Activated CD8-positive, alpha-beta T cell treated with anti-CD3 and anti-CD28 coated beads for 36 hours (primary cell): ENCODE results near the gene CTSF. TPM values are rescaled to one million over a fixed set of nuclear protein-coding genes. Genes with fewer than 3 reads are reported as not detected.

Experiments used
- ATAC-seq: fragments of 200-7000 bp; cut with Tn5 transposase; one replicate; pipeline ENCODE4 v1.10.0; 2021; ENCODE audit warnings: mild to moderate bottlenecking, moderate library complexity
- CTCF ChIA-PET: fragments of 350-600 bp; sonication (Branson Sonifier 250); formaldehyde crosslinking; loops from one replicate; lab custom pipeline; 2021; ENCODE audit warnings: antibody characterized with exemption; lab: Charles Lee
- POLR2A ChIA-PET: fragments of 350-600 bp; sonication (Branson Sonifier 250); formaldehyde crosslinking; loops from one replicate; lab custom pipeline; 2021; ENCODE audit warnings: antibody characterized with exemption; lab: Charles Lee
- DNase-seq: peaks from one replicate; pipeline ENCODE4 v3.0.0-alpha.2; 2020
- H3K27ac Mint-ChIP-seq: one replicate; pipeline ENCODE4 v1.8.0; 2021; ENCODE audit warnings: mild to moderate bottlenecking, mixed read lengths
- H3K27me3 Mint-ChIP-seq: one replicate; pipeline ENCODE4 v1.8.0; 2021; ENCODE audit warnings: mixed read lengths
- H3K36me3 Mint-ChIP-seq: one replicate; pipeline ENCODE4 v1.8.0; 2021; ENCODE audit warnings: low read depth, mixed read lengths
- H3K4me1 Mint-ChIP-seq: one replicate; pipeline ENCODE4 v1.8.0; 2021; ENCODE audit warnings: low read depth, mixed read lengths
- H3K4me3 Mint-ChIP-seq: one replicate; pipeline ENCODE4 v1.8.0; 2021; ENCODE audit warnings: mild to moderate bottlenecking, moderate library complexity, mixed read lengths
- H3K9me3 Mint-ChIP-seq: one replicate; pipeline ENCODE4 v1.8.0; 2021; ENCODE audit warnings: mixed read lengths
- CTCF ChIP-seq: fragments of 200-600 bp; IDR thresholded peaks from one replicate; pipeline ENCODE4 v1.8.0; 2022; ENCODE audit warnings: antibody characterized with exemption, mild to moderate bottlenecking
- intact Hi-C: fragments of 100-400 bp; cut with micrococcal nuclease; formaldehyde crosslinking; loops from one replicate; pipeline ENCODE4 v1.10.0; 2022
- total RNA-seq, 2 experiments: library from RNA; stranded (reverse); gene quantifications; one replicate each; pipeline ENCODE4 v1.2.3, GENCODE V29; 2021

The CTSF gene
- total RNA-seq, 2 experiments from 2014 or later: 0.68 to 1.3 TPM

GRCh38 chr11:66563832-66564231, 4.6 kb downstream of the CTSF start:
- Mint-ChIP-seq H3K4me3 (no peak overlapping the region), H3K36me3 (no peaks in the 10 kb centered on the region), H3K27me3 (peaks cover under 1% of the 10 kb centered on the region), H3K27ac (no peak overlapping the region), H3K9me3 (no peaks in the 10 kb centered on the region), H3K4me1 (peaks cover 3% of the 10 kb centered on the region)
- no peak for ATAC-seq
- ChIA-PET POLR2A (interaction anchor here (1.7 to 1.9 kb wide), 2 partner anchors 14 to 30 kb away, joined by 4 to 6 read pairs; no protein-coding TSS in a partner anchor), CTCF (interaction anchor here (1.4 to 1.8 kb wide), 3 partner anchors 16 to 131 kb away, joined by 3 to 6 read pairs (median 4); partner anchors contain the start of gene RBM4B)
- intact Hi-C loops: no loop called here
- TF ChIP-seq CTCF: no peak
- DNase-seq: no peak

DNA sequence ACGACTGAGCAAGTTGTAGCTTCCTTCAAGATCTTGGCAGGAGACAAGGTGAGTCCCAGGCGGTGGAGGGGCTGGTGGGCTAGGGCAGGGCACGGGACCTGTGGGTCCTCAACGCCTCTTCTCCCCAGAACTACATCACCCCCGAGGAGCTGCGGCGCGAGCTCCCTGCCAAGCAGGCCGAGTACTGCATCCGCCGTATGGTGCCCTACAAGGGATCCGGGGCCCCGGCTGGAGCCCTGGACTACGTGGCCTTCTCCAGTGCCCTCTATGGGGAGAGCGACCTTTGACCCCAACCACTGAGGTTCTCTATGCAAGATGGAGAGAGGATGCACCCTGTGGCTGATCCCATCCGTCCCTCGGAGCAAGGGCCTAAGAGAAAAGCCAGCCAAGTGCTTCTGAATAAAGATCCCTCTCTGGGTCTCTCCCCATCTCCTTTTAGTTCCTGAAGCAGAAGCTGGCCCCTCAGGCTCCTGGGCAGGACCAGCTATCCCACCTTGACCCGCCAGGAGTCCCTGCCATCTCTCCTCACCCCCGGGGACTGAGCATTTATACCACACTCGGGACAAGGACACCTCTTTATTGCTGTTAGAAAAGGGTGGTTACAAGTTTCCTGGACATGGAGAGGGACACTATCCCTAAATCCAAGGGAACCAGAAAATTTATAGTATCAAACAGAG, 5.4 kb downstream of the CTSF start:
- no peaks in the 10 kb centered on the region for H3K36me3 Mint-ChIP-seq
- H3K27me3 Mint-ChIP-seq: peaks cover 7% of the 10 kb centered on the region
- TF ChIP-seq CTCF: no peak
- ChIA-PET CTCF (interaction anchor here (1.1 to 1.8 kb wide), 4 partner anchors 16 to 132 kb away, joined by 3 to 7 read pairs (median 4); partner anchors contain the start of genes ACTN3 and RBM4B), POLR2A (interaction anchor here (0.6 to 1.9 kb wide), 6 partner anchors 13 to 705 kb away, joined by 3 to 6 read pairs (median 4); partner anchors contain the start of gene RBM4B)
- H3K27ac Mint-ChIP-seq: no peak overlapping the region
- H3K9me3 Mint-ChIP-seq: no peaks in the 10 kb centered on the region
- peaks cover 4% of the 10 kb centered on the region for H3K4me1 Mint-ChIP-seq
- intact Hi-C loops: no loop called here
- ATAC-seq: no peak
- H3K4me3 Mint-ChIP-seq: no peak overlapping the region
- DNase-seq: no peak

DNA sequence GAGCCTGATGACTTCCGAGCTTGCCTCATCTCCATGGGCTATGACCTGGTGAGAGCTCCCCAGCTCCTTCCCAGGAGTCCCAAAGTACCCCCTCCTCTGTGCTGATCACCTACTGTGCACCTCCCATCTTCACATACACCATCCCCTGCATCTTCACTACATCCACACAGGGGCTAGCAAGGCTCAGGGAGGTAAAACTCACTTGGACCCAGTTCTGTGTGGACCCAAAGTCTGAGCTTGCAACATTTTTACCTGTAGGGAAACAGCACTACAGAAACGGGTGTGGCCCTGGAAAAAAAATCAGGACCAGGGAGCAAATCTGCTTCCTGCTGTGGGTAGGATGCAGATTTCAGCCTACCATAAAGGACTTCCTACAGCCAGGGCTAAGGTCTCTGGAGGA, 6.1 kb downstream of the CTSF start:
- Mint-ChIP-seq H3K27me3 (peaks cover 8% of the 10 kb centered on the region), H3K9me3 (no peaks in the 10 kb centered on the region), H3K36me3 (no peaks in the 10 kb centered on the region), H3K27ac (no peak overlapping the region), H3K4me3 (no peak overlapping the region), H3K4me1 (peaks cover 3% of the 10 kb centered on the region)
- ATAC-seq: no peak
- intact Hi-C loops: no loop called here
- ChIA-PET CTCF (interaction anchor here (0.9 to 1.5 kb wide), 4 partner anchors 16 to 133 kb away, joined by 3 to 7 read pairs (median 4); partner anchors contain the start of genes ACTN3, CCDC87, CCS and RBM4B), POLR2A (interaction anchor here (0.5 to 1.9 kb wide), 7 partner anchors 13 to 706 kb away, joined by 3 to 6 read pairs (median 3); partner anchors contain the start of genes BBS1 and RBM4B)
- TF ChIP-seq CTCF: no peak
- DNase-seq: no peak

DNA sequence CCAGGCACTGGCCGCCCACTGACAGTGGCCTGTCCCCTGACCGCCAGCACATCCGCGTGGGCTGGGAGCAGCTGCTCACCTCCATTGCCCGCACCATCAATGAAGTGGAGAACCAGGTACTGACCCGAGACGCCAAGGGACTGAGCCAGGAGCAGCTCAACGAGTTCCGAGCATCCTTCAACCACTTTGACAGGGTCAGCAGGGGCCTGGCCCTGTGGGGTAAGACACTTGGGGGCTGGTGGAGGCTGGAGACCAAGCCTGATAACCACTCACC, 6.5 kb downstream of the CTSF start:
- TF ChIP-seq CTCF: no peak
- ATAC-seq: no peak
- H3K4me1 Mint-ChIP-seq: peaks cover 3% of the 10 kb centered on the region
- peaks cover 9% of the 10 kb centered on the region for H3K27me3 Mint-ChIP-seq
- H3K9me3 Mint-ChIP-seq: no peaks in the 10 kb centered on the region
- no peak overlapping the region for H3K4me3 Mint-ChIP-seq
- H3K27ac Mint-ChIP-seq: no peak overlapping the region
- DNase-seq: no peak
- POLR2A ChIA-PET: interaction anchor here (0.5 to 1.3 kb wide), 3 partner anchors 13 to 84 kb away, joined by 3 read pairs; partner anchors contain the start of gene BBS1
- CTCF ChIA-PET: interaction anchor here (0.9 to 1.3 kb wide), 3 partner anchors 15 to 117 kb away, joined by 3 to 7 read pairs (median 4); partner anchors contain the start of genes ACTN3, CCDC87, CCS and RBM4B
- intact Hi-C loops: no loop called here
- no peaks in the 10 kb centered on the region for H3K36me3 Mint-ChIP-seq
